DMS153 treated with DMSO at 0.1 percent for 48 hours (cell line): ENCODE measurements around the gene NALCN.

ENCODE experiments used
- DNase-seq: peaks from one replicate; lab custom pipeline; 2025; ENCODE audit not compliant: unreplicated experiment; lab: John Stamatoyannopoulos, UW

Gene NALCN

GRCh38 chr13:101291646-101292515 is 124.4 kb downstream of the NALCN start:
- no peak for DNase-seq

GRCh38 chr13:101291206-101291605 is 125.1 kb downstream of the NALCN start:
- no peak for DNase-seq

GRCh38 chr13:101289764-101290163 is 126.5 kb downstream of the NALCN start:
- peak; percentile 53 for DNase-seq

GRCh38 chr13:101283782-101284181 is 132.5 kb downstream of the NALCN start:
- no peak for DNase-seq

- no peak for DNase-seq
Observed at GRCh38 chr13:101272886-101273285, 143.4 kb downstream of the NALCN start.

- DNase-seq: no peak
Observed at GRCh38 chr13:101271681-101272245, 144.5 kb downstream of the NALCN start.

GRCh38 chr13:101267656-101268055 is 148.7 kb downstream of the NALCN start:
- DNase-seq: no peak

- DNase-seq: no peak
Observed at GRCh38 chr13:101265934-101266333, 150.4 kb downstream of the NALCN start.

- no peak for DNase-seq
Observed at GRCh38 chr13:101264931-101265330, 151.4 kb downstream of the NALCN start.

GRCh38 chr13:101262306-101262705 is 154.0 kb downstream of the NALCN start:
- DNase-seq: no peak

- no peak for DNase-seq
Observed at GRCh38 chr13:101258509-101258908, 157.8 kb downstream of the NALCN start.

GRCh38 chr13:101258071-101258470 is 158.2 kb downstream of the NALCN start:
- peak; percentile 25 for DNase-seq

GRCh38 chr13:101248739-101249514 is 167.4 kb downstream of the NALCN start:
- no peak for DNase-seq

- DNase-seq: no peak
Observed at GRCh38 chr13:101242720-101243119, 173.6 kb downstream of the NALCN start.

- no peak for DNase-seq
Observed at GRCh38 chr13:101238555-101238954, 177.8 kb downstream of the NALCN start.

- DNase-seq: no peak
Observed at GRCh38 chr13:101231751-101232428, 184.4 kb downstream of the NALCN start.

- DNase-seq: no peak
Observed at GRCh38 chr13:101230271-101230890, 185.9 kb downstream of the NALCN start.

GRCh38 chr13:101219609-101220265 is 196.6 kb downstream of the NALCN start:
- no peak for DNase-seq

GRCh38 chr13:101218484-101218883 is 197.8 kb downstream of the NALCN start:
- no peak for DNase-seq

GRCh38 chr13:101217086-101217485 is 199.2 kb downstream of the NALCN start:
- DNase-seq: no peak
